ENCODE data around the gene FMN1.
A peak's percentile ranks its signal among the peaks of the same experiment; 100 is the strongest.
"Not testable (repeated sequence)": the region's sequence is repeated elsewhere in the genome, so short reads cannot be mapped to it uniquely, and the experiment has no call there.

Gene FMN1

DNA sequence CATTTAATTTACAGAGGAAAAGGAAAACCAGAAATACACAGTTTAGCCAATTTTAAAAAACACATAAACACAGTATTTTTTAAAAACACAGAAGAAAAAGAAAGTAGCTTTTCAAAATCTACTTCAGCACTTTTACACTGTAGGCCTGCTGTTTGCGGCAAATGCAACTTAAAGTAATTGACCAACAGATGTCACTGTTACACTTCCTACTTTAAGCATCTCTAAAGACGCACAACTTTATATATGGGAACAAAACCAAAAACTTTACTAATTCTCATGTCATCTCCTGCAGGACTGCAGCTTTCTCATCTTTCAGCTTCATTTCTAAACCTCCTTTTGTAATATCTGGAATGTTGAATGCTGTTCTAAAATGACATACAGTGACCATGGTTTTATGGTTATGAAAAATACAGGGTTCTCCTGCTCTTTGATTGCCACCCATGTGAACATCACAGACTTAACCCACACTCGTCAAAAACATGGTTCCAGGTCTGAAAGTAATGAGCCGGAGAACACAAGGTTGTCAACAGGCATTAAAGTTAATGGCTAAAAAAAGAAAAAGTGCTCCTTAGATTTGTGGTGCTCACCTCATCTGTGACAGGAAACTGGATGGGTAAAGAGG is 107.9 kb downstream of the FMN1 start:
- peak; percentile 77 for DNase-seq

GRCh38 chr15:33084661-33085060 is 109.9 kb downstream of the FMN1 start:
- no peak for DNase-seq

DNA sequence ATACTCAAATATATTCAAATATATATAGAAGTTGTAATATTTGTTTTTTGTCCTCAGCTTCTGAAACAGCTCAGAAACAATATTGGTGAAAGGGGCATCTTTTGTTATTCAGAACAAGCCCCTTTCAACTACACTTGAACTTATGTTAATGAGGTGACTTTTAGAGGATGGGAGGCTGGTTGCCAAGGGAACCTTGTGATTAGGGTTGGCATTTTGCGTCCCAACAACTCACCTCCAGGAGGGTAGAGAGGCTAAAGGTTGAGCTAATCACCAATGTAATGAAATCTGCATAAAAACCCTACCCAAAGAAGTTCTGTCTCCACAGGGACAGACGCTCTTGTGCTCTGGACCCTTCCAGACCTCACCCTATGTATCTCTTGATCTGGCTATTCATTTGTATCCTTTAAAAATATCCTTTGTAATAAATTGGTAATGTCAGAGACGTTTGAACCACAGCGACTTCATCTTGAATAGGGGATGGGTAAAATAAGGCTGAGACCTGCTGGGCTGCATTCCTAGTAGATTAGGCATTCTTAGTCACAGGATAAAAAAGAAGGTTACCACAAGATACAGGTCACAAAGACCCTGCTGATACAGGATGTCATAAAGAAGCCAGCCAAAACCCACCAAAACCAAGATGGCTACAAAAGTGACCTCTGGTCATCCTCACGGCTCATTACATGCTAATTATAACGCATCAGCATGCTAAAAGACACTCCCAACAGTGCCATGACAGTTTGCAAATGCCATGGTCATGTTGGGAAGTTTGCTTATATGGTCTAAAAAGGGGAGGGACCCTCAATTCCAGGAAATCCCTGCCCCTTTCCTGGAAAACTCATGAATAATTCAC is 111.1 kb downstream of the FMN1 start:
- DNase-seq, result peak; percentile 47

GRCh38 chr15:33080006-33080405 is 114.5 kb downstream of the FMN1 start:
- no peak for DNase-seq

- no peak for DNase-seq
These were observed 115.9 kb downstream of the FMN1 start for GRCh38 chr15:33078607-33079006.

DNA sequence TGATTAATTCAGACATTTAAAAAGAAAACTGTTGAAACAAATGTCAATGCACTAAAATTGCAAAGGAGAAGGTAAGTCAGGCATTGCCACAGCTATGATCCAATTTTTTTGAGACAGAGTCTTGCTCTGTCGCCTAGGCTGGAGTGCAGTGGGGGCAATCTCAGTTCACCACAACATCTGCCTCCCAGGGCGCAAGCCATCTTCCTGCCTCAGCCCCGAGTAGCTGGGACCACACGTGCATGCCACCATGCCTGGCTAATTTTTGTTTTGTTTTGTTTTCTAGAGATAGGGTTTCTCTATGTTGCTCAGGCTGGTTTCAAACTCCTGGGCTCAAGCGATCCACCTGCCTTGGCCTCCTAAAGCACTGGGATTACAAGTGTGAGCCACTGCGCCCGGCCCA is 117.6 kb downstream of the FMN1 start:
- no peak for DNase-seq

DNA sequence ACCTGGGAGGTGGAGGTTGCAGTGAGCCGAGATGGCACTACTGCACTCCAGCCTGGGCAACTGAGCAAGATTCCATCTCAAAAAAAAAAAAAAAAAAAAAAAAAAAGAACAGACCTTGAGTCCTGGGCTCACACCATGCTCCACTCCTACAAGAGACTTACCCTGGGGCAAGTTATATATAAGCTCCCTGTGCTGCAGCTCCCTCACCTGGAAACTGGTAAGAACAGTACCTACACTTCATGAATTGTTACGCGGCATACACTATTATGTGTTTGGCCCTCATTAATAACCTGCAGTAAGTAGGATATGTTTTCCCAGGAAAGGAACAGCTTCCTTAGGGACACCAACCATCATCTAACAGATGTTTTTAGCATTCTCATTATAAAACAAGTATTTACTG is 119.6 kb downstream of the FMN1 start:
- DNase-seq, result no peak

DNA sequence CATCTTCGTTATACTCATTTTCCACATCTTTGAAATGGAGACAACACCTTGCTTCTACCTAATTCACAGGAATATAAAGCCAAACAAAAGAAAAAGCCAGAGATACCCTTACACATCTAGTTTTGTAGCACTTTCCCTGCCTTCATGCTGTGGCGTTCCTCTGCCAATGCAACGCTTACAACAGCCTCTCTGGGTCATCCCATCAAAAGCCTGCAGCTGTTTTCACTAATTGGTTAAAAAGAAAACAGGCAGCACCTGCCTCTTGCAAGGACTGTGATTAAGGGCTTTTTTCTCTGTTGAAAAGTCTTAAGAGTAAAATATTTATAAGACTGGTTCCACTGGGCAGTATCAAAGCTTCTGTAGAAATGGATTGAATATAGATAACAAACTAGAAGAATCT is 120.3 kb downstream of the FMN1 start:
- no peak for DNase-seq

GRCh38 chr15:33071451-33071850 is 123.1 kb downstream of the FMN1 start:
- DNase-seq, result no peak

DNA sequence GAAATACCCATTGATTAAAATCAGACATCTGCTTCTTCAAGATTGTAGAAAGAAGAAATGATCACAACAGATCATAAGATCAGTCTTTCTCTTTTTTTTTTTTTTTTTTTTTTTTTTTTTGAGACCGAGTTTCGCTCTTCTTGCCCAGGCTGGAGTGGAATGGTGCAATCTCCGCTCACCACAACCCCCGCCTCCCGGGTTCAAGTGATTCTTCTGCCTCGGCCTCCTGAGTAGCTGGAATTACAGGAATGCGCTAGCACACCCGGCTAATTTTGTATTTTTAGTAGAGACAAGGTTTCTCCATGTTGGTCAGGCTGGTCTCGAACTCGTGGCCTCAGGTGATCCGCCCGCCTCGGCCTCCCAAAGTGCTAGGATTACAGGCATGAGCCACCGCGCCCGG is 124.6 kb downstream of the FMN1 start:
- not testable (repeated sequence) for DNase-seq

- DNase-seq, result no peak
These were observed 125.4 kb downstream of the FMN1 start for GRCh38 chr15:33069161-33069560.

DNA sequence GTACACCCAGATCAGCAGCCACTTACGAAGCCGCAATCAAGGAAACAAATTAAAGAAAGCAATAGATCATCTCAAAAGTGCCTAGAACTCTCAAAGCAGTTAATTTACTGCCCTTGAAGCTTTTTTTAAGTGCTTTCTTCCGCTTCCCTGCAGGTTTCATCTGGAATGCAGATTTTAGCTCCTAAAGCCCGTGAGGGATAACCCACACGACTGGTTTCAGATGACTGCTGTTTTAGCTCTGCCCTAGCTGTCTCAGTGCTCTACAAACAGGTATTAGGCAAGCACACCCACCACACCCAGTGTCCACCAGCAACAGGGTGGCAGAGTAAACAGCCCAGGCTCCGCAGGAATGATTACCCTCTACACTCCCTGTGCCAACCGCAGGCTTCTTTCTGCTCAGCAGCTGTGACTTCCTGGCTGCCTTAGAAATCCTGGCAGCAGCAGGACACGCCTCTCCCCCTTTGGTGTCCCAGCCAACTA is 126.0 kb downstream of the FMN1 start:
- peak; percentile 39 for DNase-seq

DNA sequence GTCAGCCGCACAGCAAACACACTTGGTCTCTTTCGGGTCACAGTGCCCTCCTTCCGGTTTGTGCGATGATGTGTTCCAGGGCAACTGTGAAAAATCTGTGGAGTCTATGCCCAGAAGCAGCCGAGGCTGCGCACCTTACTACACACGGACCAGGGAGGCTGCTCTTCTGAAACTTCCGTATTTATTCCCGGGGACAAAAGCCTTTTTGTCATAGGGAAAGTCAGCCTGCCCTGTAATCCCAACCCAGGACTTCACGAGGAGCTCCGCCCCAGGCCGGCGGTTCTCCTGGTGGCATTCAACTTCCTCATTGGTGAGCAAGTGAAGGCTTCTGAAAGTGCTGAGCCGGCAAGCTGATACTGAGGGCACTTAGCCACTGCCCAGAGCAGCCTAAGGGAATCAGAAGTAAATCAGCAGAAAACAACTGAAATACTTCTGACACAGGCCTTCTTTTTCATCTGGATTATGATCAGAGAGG is 126.5 kb downstream of the FMN1 start:
- DNase-seq, result peak; percentile 48

- peak; percentile 90 for DNase-seq
These were observed 127.1 kb downstream of the FMN1 start for GRCh38 chr15:33067456-33067855.

GRCh38 chr15:33066584-33066983 is 127.9 kb downstream of the FMN1 start:
- DNase-seq, result no peak

- DNase-seq, result peak; percentile 81
These were observed 129.6 kb downstream of the FMN1 start for GRCh38 chr15:33064878-33065277.

GRCh38 chr15:33059184-33059583 is 135.3 kb downstream of the FMN1 start:
- peak; percentile 75 for DNase-seq

DNA sequence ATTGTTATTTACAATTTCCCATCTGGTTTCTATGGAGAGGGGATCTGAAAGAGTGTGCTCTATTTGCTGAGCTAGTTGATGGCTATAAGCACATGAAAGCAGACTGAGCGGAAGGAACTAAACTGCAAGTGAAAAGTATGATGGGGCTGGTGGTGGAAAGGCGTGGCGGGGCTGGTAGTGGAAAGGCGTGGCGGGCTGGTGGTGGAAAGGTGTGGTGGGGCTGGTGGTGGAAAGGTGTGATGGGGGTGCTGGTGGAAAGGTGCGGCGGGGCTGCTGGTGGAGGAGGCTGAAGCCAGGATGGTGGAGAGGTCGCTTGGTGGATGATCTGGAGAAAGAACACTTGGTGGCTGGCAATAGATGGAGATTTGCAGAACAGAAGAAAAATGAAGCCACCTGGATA is 136.7 kb downstream of the FMN1 start:
- DNase-seq, result no peak

DNA sequence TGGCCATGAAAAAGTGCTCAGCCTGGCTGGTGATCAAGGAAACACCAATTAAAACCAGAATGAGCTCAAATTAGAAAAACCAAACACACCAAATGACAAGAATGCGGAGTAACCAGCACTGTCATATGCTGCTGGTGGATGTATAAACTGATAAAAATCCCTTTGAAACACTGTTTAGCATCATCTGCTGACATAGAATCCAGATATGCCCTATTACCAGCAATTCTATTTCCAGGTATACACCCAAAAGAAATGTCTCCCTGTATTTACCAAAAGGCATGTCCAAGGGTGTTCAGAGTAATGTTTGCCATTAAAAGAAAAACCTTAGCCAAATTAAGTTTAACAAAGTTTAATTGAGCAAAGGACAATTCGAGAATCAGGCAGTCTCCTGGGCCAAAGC is 138.6 kb downstream of the FMN1 start:
- DNase-seq, result no peak

DNA sequence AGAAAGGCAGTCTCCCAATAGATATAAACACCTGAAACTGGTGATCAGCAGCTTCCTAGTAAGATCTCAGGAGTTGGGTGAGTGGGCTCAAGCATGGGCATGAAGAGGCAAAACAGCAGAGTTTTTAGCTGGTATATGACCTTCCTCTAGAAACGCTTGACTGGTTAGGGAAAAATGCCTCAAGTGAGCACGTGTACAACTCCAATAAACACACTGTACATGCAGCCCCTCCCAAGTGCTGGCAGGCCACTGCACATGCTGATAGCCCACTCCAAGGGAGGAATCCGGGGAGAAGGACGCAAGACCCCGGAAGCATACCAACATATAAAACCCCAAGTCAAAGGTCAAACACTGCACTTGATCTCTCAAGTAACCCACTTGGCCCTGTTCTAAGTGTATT is 143.0 kb downstream of the FMN1 start:
- DNase-seq, result no peak

GRCh38 chr15:33048255-33048654 is 146.3 kb downstream of the FMN1 start:
- peak; percentile 27 for DNase-seq

GRCh38 chr15:33047077-33047476 is 147.4 kb downstream of the FMN1 start:
- DNase-seq, result no peak

GRCh38 chr15:33046329-33046728 is 148.2 kb downstream of the FMN1 start:
- no peak for DNase-seq

GRCh38 chr15:33045066-33045810 is 149.3 kb downstream of the FMN1 start:
- no peak for DNase-seq
